HG03159 (cell line): ENCODE results near the gene IL31RA.
"Not testable (repeated sequence)": the region's sequence is repeated elsewhere in the genome, so short reads cannot be mapped to it uniquely, and the experiment has no call there.

Experiments
- ATAC-seq: cut with Tn5 transposase; IDR thresholded peaks from one replicate; pipeline ENCODE4 v1.9.1; 2021; ENCODE audit warnings: mild to moderate bottlenecking, moderate library complexity; ENCODE audit not compliant: unreplicated experiment

The IL31RA gene

DNA sequence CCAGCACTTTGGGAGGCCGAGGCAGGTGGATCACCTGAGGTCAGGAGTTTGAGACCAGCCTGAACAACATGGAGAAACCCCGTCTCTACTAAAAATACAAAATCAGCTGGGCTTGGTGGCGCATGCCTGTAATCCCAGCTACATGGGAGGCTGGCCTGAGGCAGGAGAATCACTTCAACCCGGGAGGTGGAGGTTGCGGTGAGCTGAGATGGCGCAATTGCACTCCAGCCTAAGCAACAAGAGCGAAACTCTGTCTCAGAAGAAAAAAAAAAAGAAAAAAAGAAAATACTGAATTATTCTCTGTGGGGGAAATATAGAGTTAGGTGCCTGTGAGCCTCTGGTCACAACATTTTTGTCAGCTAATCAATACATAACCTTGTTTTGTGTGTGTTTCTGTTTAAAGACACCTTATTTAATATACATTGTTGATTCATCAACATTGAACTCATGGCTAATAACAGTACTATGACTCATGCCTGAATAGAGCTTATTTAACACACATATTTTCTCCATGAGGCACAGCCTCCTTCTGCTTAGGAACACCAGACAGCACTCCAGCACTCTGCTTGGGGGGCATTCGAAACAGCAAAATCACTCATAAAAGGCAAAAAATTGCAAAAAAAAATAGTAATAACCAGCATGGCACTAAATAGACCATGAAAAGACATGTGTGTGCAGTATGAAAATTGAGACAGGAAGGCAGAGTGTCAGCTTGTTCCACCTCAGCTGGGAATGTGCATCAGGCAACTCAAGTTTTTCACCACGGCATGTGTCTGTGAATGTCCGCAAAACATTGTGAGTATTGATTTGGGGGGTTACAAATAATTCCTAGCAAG is at the start of gene IL31RA:
TSS of gene IL31RA (plus strand) at position 519 of the 836 bp plus-strand sequence. CDS start at position 733, 214 bp downstream.
- no peak for ATAC-seq

DNA sequence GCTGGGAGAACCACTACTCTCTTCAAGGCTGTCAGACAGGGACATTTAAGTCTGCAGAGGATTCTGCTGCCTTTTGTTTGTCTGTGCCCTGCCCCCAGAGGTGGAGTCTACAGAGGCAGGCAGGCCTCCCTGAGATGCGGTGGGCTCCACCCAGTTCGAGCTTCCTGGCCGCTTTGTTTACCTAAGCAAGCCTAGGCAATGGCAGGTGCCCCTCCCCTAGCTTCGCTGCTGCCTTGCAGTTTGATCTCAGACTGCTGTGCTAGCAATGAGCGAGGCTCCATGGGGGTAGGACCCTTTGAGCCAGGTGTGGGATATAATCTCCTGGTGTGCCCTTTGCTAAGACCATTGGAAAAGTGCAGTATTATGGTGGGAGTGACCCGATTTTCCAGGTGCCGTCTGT is 42.3 kb upstream of the IL31RA start:
- not testable (repeated sequence) for ATAC-seq

DNA sequence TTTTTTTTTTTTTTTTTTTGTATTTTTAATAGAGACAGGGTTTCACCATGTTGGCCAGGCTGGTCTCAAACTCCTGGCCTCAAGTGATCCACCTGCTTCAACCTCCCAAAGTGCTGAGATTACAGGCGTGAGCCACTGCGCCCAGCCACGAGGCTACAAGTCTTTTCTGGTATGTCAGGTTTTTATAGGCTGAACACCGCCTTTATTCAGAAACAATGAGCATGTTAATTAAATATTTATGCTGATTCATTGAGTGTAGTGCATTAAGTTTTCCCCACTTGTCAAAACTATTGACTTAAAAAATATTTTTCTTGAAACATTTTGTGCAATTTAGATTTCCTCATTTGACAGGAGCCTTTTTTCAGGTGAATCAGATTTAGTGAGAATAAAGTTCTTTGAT is 35.2 kb upstream of the IL31RA start:
- not testable (repeated sequence) for ATAC-seq

DNA sequence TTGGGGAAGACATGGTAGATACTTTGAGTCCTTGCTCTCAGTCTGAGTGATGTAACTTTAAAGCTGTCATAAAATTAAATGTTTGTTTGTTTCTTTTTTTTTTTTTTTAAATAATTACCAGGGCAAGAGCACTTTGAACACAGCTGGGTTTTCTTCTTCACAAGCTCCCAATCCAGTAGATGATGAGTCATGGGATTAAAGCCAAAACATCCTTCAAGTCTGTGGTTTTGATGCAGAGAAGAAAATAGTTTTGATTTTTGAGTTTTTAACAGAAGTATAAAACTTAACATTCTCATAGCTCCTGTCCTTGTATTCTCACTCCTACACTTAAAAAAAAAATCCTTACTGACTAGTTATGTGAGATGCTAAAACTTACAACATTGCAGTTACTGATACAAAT is 34.8 kb upstream of the IL31RA start:
- ATAC-seq = no peak

DNA sequence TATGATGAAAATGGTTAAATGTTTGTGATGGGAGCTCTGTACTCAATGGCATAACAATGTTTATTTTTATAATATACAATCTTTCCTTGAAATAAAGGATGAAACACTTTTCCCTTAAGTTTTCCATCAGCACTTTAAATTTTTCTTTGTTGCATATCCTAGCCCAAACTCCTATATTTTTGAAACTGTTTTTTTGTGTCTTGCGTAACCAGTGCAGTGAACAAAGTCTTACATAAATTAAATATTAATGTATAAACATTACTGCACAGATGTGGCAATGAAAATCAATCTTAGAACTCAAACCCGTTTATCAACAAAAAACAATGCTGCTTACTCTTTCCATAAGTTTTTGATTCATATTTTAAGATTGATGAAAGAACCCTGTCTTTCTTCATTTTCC is 34.1 kb upstream of the IL31RA start:
- ATAC-seq = no peak

DNA sequence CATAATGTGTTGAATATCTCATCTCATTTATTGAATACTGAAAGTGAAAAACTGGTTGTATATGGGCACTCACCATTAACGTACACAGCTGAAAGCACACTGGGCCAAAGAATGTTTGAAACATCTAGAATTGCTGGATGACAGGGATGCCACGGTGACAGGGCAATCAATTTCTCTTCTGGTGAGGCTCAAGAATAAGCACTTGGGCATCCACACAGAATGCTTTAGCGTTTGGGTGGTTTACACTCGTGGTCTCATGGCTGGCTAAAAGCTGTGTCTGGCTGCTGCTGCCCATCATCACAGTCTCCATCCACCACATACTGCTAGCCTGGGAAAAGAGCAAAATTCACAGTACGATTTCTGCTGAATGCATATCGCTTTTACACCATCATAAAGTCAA is 30.7 kb upstream of the IL31RA start:
- ATAC-seq = no peak

DNA sequence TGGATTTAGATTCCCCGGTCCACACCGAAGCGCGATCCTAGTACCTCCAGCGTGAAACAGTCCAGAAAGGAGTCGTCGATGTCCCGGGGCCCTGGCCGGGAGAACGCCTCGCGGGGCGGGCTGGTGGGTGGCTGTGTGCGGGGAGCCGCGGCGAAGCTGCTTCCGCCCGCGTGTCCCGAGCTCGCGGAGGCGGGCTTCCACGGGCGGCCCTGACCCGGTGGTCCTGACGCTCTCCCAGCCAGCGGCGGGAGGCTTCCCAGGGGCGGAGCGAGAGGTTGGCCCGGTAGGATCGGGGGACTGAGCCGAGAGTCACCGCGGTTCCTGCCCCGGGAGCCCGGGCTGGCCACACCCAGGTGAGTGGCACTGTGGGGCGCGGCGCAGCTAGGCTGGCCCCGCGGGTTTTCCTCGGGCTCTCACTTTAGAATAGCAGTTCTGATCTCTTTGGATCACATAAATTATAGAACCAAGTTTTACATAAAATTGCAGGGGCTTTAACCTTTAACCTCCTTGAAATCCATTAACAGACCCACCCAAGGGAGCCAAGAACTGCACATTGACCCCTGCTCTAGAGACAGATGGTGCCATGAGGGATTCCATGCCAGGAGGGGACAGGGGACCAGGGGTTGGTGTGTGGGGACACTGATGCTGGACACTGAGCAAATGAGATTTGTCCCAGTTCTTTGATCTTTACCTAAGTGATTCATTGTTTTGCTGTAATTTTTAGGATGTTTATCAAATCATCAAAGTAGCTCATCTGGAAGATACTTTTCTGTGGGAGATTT is 29.2 kb upstream of the IL31RA start:
- ATAC-seq = no peak

DNA sequence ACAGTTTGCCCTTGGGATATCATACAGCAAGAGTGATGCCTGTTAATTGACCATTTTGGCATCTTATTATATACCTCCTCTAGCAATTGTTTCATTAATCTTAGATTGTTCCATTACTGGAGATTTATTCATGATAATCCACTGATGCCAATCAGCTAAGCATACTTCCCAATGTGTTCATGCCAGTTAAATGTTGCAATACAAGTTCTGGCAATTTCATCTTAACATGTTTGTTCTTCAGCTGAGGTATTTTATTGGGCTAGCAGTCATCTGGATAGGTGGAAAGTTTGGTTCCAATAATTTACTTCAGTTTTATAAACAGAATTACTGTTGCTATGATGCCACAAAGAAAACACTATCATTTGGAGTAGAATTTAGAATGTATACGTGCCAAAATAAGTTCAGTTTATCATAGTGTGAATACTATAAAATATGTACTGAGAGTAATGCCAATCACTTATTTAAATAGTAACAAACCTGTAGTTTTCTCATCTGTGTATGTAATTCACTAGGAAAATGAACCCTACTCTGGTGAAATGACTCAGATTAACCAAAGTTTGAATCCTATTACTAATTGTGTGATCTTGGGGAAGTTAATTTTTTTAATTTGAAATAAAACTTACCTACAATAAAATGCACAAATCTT is 27.9 kb upstream of the IL31RA start:
- no peak for ATAC-seq

DNA sequence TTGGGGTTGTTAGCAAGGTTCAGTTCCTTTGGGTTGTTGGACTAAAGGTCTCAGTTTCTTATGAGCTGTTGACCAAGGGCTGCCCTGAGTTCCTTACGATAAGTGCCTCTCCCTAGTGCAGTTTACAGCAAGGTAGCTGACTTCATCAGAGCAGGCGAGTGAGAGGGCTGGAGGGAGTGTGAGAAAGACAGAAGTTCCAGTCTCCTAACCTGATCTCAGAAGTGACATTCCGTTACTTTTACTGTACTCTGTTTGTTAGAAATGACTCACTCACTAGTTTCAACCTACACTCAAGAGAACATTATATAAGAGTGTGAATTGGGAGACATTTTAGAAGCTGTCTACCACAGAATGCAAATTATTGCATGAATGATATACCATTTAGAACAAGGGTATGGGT is 21.2 kb upstream of the IL31RA start:
- ATAC-seq = no peak

DNA sequence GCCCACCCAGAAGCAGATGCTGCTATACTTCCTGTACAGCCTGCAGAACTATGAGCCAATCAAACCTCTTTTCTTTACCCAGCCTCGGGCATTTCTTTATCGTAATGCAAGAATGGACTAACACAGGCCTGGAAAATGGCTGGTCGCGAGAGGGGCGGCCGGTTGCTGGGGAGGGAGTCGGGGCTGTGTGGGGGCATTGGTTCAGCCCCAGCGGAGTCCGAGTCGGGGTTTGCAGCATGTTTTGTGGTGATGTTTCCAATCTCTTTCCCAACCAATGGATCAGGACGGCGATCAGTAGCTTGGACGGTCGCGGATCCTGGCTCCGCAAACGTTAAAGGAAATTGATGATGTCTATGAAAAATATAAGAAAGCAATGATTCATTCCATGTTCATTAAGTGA is 18.7 kb upstream of the IL31RA start:
- ATAC-seq = no peak

DNA sequence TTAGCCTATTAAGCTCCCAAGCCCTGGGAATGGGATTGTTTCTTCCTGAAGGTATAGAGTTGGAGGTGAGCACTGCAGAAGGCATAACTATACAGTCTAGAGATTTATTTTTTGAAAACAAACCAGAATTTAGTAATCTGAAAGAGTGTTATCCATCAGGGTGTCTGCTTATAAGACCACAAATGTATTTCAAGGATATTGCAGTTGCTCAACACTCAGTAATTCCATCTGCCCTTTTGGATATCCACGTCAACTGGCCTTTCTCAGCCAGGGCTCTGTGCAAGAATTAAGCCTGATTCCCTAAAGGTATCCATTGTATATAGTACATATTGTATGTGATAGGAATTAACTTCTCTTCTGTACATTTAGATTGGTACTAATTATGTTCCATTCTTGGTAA is 15.0 kb upstream of the IL31RA start:
- no peak for ATAC-seq

DNA sequence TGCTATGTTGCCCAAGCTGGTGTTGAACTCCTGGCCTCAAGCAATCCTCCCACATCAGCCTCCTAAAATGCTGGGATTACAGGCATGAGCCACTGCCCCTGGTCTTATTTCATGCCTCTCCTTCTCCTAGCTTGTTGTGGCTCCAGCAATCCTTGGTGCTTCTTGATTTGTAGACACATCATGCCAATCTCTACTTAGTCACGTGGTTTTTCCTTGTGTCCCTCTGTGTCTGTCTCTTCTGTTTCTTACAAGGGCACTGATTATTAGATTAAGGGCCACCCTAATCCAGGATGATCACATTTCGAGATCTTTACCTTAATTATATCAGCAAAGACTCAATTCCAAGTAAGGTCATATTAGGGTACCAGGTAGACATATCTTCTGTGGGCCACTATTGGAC is 9.2 kb upstream of the IL31RA start:
- ATAC-seq = no peak

DNA sequence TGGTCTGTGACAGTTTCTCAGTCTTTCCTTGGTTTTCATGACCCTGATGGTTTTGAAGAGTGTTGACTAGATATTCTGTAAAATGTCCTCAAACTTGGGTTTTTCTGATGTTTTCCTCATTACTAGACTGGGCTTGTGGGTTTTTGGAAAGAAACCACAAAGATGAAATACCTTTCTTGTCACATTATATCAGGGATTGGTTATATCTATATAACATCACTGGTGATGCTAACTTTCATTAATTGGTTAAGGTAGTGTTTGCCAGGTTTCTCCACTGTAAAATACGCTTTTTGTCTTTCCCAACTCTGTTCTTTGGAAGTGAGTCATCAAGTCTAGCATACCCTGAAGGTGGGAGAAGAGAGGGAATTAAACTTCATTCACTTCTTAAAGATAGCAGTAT is 3.3 kb upstream of the IL31RA start:
- no peak for ATAC-seq

DNA sequence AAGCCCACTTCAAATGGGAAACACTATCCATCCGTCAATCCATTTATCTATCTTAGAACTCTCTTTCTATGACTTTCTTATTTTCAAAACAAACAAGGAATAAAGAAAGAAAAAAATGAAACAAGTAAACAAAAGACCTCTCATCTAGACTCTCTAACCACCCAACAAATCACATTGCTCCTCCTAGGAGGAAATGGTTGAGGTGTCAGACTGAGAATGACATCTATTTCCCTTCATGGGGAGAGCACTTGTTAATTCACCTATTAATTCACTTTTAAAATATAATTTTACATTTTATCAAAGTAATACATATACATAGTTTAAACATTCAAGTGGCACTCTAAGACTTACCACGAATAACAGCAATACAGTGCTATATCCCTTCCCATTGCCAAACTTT is 2.4 kb upstream of the IL31RA start:
- no peak for ATAC-seq

DNA sequence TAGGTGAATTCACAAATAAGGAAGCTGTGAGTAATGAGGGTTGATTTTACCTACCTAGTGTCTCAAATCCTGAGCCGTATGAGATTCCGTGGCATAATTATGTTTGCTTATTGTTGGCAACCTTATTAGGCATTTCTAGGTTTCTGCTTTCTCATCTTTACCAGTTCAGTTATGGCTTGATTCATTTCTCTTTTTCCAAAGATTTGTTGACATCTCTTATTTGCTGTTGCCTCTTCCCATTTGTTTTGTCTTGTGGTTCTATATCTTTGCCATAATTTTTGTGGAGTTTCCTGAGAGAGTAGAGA is 470 bp downstream of the IL31RA start:
- no peak for ATAC-seq

DNA sequence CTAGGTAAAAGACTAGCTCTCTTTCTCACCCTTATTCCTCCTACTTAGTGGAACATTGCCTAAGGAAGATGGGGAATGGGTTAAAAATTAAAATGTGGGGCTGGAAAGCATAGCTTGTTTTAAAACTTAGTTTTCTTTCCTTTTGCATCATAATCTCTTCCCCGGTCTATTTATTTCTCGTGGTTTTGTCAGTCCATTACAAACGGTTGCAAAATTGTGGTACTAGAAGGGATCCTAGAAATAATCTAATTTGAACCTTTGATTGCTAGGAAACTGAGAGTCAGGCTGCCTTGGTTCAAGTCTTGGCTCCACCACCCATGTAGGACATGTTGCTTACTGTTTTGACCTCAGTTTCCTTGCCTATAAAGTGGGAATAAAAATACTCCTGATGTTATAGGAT is 1.3 kb downstream of the IL31RA start:
- no peak for ATAC-seq

DNA sequence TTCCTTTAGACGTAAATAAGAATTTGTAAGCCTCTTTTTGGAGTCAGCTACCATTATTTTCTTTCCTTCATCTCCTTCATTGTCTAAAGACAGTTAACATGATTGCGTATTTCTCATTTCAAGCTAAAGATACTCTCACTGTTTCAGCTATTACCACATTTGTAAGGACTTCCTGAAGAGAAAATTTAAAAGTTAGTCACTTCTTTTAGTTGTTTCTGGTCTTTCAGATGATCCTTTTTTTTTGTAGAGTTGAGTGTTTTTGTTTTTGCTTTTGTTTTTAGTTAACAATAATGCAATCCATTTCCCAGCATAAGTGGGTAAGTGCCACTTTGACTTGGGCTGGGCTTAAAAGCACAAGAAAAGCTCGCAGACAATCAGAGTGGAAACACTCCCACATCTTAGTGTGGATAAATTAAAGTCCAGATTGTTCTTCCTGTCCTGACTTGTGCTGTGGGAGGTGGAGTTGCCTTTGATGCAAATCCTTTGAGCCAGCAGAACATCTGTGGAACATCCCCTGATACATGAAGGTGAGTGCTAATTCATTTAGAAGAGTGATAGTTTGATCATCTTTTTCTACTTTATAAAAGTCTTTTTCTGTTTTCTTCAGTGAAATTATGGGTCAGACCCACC is 2.0 kb downstream of the IL31RA start:
- no peak for ATAC-seq

DNA sequence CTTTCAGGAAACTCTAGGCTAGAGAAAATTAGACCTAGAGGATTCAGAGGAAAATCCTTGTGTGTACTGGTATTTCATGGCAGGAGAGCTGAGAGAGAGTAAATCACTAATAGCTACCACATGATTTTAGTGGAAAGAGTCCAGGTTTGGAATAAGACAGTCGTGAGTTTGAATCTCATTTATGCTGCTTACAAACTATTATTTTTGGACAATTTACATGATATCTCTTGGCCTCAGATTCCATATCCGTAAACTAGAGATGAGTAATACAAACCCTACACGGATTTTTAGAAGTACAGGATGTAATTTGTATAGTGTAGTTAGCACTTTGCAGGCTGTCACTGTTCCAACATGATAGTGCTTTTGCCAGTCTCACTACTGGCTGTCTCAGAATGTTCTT is 2.7 kb downstream of the IL31RA start:
- no peak for ATAC-seq

DNA sequence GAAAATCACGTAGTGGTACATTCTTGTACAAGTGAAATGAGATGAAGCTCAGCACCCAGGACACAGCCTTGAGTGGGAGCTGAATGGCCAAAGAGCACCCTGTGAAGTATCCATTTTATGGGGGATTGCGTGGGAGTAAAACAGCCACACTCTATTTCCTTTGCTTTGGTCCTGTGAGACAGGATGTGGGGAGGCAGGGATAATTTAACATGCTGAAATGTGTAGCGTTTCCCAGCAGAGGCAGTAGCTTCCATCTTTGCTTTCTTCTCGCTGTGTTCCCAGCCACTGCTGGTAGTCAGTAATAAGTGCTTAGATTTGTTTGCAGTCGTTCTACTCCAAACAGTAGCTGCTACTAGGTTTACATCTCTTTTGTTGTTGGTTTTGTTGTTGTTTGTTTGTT is 4.4 kb downstream of the IL31RA start:
- no peak for ATAC-seq

DNA sequence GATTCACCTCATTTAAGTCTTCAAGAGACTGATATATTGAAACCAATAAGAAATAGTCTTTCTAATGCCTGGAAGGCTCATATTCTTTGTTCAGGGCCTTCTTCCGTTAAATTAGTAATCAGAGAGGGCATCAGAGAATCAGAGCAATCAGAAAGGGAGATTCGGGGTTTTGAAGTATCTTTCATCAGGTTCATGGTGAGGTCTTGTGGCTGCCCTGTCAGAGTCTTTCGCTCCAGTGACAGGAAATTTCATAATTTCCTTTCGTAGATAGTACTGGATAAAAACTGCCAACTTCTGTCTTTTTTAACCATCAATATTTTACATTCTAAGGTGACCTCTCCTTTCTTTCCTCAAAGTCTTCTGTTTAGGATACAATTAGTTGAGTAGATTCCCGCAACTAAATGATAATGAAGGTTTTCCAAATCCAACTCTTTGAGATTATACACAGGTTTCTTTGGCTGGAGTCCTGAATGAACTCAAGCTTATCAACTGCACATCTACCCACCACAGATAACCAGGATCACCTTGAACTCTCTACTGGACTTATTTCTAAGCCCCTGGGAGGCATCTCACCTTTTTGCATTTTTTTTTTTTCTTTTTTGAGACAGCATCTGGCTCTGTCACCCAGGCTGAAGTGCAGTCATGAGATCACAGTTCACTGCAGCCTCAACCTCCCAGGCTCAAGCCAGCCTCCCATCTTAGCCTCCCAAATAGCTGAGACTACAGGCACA is 5.5 kb downstream of the IL31RA start:
- no peak for ATAC-seq

DNA sequence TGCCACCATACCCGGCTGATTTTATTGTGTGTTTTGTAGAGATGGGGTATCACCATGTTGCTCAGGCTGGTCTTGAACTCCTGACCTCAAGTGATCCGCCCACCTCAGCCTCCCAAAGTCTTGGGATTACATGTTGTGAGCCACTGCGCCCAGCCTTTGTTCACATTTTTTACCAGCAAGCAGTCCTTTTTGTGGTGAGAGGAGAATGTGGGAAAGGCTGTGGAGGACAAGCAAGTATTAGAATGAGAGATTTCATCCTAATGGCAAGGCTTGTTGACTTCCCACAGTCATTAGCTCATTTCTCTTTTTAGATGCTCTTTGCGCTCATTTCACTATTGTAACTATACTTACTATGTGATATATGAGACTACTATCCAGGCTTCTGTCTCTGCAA is 6.1 kb downstream of the IL31RA start:
- no peak for ATAC-seq
